Measurements from ENCODE around the gene MAT1A. TPM values are rescaled to one million over a fixed set of nuclear protein-coding genes. Genes with fewer than 3 reads are reported as not detected.
"Not testable (repeated sequence)": the region's sequence is repeated elsewhere in the genome, so short reads cannot be mapped to it uniquely, and the experiment has no call there.

The MAT1A gene
- polyA plus RNA-seq, 1 donor: 0.10 TPM

- Histone ChIP-seq H3K9me3 (ENCODE audit: control insufficient read depth, low read depth, low read length) (peaks cover 3% of the 10 kb centered on the region), H3K4me3 (ENCODE audit: low read length) (no peak overlapping the region), H3K27ac (ENCODE audit: low read length) (no peak overlapping the region), H3K36me3 (ENCODE audit: control insufficient read depth, insufficient read depth, low read length) (no peaks in the 10 kb centered on the region), H3K4me1 (ENCODE audit: control insufficient read depth, insufficient read depth, low read length) (no peaks in the 10 kb centered on the region), H3K27me3 (ENCODE audit: control insufficient read depth, insufficient read depth, low read length) (no peaks in the 10 kb centered on the region)
- DNase-seq: no peak
- 11% methylated on average over 1 of the region's 2 CpGs for WGBS (ENCODE audit: insufficient coverage, low lambda C conversion rate)
Measured at GRCh38 chr10:80319318-80319717, 29.9 kb upstream of the MAT1A start.

- Histone ChIP-seq H3K4me3 (ENCODE audit: low read length) (no peak overlapping the region), H3K9me3 (ENCODE audit: control insufficient read depth, low read depth, low read length) (peaks cover 3% of the 10 kb centered on the region), H3K27ac (ENCODE audit: low read length) (no peak overlapping the region), H3K36me3 (ENCODE audit: control insufficient read depth, insufficient read depth, low read length) (no peaks in the 10 kb centered on the region), H3K27me3 (ENCODE audit: control insufficient read depth, insufficient read depth, low read length) (no peaks in the 10 kb centered on the region), H3K4me1 (ENCODE audit: control insufficient read depth, insufficient read depth, low read length) (no peaks in the 10 kb centered on the region)
- DNase-seq: no peak
Measured at GRCh38 chr10:80318742-80319141, 29.3 kb upstream of the MAT1A start.

GRCh38 chr10:80315391-80315790, 25.9 kb upstream of the MAT1A start:
- no peak overlapping the region for H3K27ac ChIP-seq (ENCODE audit: low read length)
- no peaks in the 10 kb centered on the region for H3K36me3 ChIP-seq (ENCODE audit: control insufficient read depth, insufficient read depth, low read length)
- no peak overlapping the region for H3K4me3 ChIP-seq (ENCODE audit: low read length)
- H3K4me1 ChIP-seq (ENCODE audit: control insufficient read depth, insufficient read depth, low read length): no peaks in the 10 kb centered on the region
- peaks cover 3% of the 10 kb centered on the region for H3K9me3 ChIP-seq (ENCODE audit: control insufficient read depth, low read depth, low read length)
- no peaks in the 10 kb centered on the region for H3K27me3 ChIP-seq (ENCODE audit: control insufficient read depth, insufficient read depth, low read length)
- no CpG with 5 or more reads among the region's 21 CpGs for WGBS (ENCODE audit: insufficient coverage, low lambda C conversion rate)
- no peak for DNase-seq

GRCh38 chr10:80313523-80313922, 24.1 kb upstream of the MAT1A start:
- Histone ChIP-seq H3K27me3 (ENCODE audit: control insufficient read depth, insufficient read depth, low read length) (no peaks in the 10 kb centered on the region), H3K27ac (ENCODE audit: low read length) (no peak overlapping the region), H3K36me3 (ENCODE audit: control insufficient read depth, insufficient read depth, low read length) (no peaks in the 10 kb centered on the region), H3K9me3 (ENCODE audit: control insufficient read depth, low read depth, low read length) (peaks cover 3% of the 10 kb centered on the region), H3K4me1 (ENCODE audit: control insufficient read depth, insufficient read depth, low read length) (no peaks in the 10 kb centered on the region), H3K4me3 (ENCODE audit: low read length) (no peak overlapping the region)
- no CpG with 5 or more reads among the region's 5 CpGs for WGBS (ENCODE audit: insufficient coverage, low lambda C conversion rate)
- no peak for DNase-seq

GRCh38 chr10:80305989-80306388, 16.5 kb upstream of the MAT1A start:
- H3K36me3 ChIP-seq (ENCODE audit: control insufficient read depth, insufficient read depth, low read length); DNase-seq; H3K4me3 ChIP-seq (ENCODE audit: low read length); H3K27ac ChIP-seq (ENCODE audit: low read length); H3K27me3 ChIP-seq (ENCODE audit: control insufficient read depth, insufficient read depth, low read length); H3K4me1 ChIP-seq (ENCODE audit: control insufficient read depth, insufficient read depth, low read length); H3K9me3 ChIP-seq (ENCODE audit: control insufficient read depth, low read depth, low read length): not testable (repeated sequence)
- 100% methylated on average over 1 of the region's 3 CpGs for WGBS (ENCODE audit: insufficient coverage, low lambda C conversion rate)

GRCh38 chr10:80296942-80297341, 7.5 kb upstream of the MAT1A start:
- H3K27ac ChIP-seq (ENCODE audit: low read length): no peak overlapping the region
- no peaks in the 10 kb centered on the region for H3K9me3 ChIP-seq (ENCODE audit: control insufficient read depth, low read depth, low read length)
- 80% methylated on average over 2 of the region's 3 CpGs for WGBS (ENCODE audit: insufficient coverage, low lambda C conversion rate)
- H3K36me3 ChIP-seq (ENCODE audit: control insufficient read depth, insufficient read depth, low read length): no peaks in the 10 kb centered on the region
- no peak overlapping the region for H3K4me3 ChIP-seq (ENCODE audit: low read length)
- DNase-seq: no peak
- H3K4me1 ChIP-seq (ENCODE audit: control insufficient read depth, insufficient read depth, low read length): no peaks in the 10 kb centered on the region
- no peaks in the 10 kb centered on the region for H3K27me3 ChIP-seq (ENCODE audit: control insufficient read depth, insufficient read depth, low read length)

GRCh38 chr10:80292607-80293239, 3.3 kb upstream of the MAT1A start:
- no peak overlapping the region for H3K27ac ChIP-seq (ENCODE audit: low read length)
- H3K36me3 ChIP-seq (ENCODE audit: control insufficient read depth, insufficient read depth, low read length): no peaks in the 10 kb centered on the region
- H3K4me1 ChIP-seq (ENCODE audit: control insufficient read depth, insufficient read depth, low read length): peaks cover 7% of the 10 kb centered on the region
- DNase-seq: no peak
- H3K4me3 ChIP-seq (ENCODE audit: low read length): no peak overlapping the region
- WGBS (ENCODE audit: insufficient coverage, low lambda C conversion rate): no CpG with 5 or more reads among the region's 6 CpGs
- no peaks in the 10 kb centered on the region for H3K9me3 ChIP-seq (ENCODE audit: control insufficient read depth, low read depth, low read length)
- no peaks in the 10 kb centered on the region for H3K27me3 ChIP-seq (ENCODE audit: control insufficient read depth, insufficient read depth, low read length)

- 37% methylated on average over 4 of the region's 4 CpGs for WGBS (ENCODE audit: insufficient coverage, low lambda C conversion rate)
- H3K4me3 ChIP-seq (ENCODE audit: low read length): no peak overlapping the region
- no peaks in the 10 kb centered on the region for H3K36me3 ChIP-seq (ENCODE audit: control insufficient read depth, insufficient read depth, low read length)
- no peak for DNase-seq
- H3K27me3 ChIP-seq (ENCODE audit: control insufficient read depth, insufficient read depth, low read length): no peaks in the 10 kb centered on the region
- H3K27ac ChIP-seq (ENCODE audit: low read length): no peak overlapping the region
- H3K4me1 ChIP-seq (ENCODE audit: control insufficient read depth, insufficient read depth, low read length): peaks cover 7% of the 10 kb centered on the region
- no peaks in the 10 kb centered on the region for H3K9me3 ChIP-seq (ENCODE audit: control insufficient read depth, low read depth, low read length)
Measured at GRCh38 chr10:80290474-80291220, 1.2 kb upstream of the MAT1A start.

GRCh38 chr10:80288849-80289248, 609 bp downstream of the MAT1A start:
- no peak for DNase-seq
- WGBS (ENCODE audit: insufficient coverage, low lambda C conversion rate): no CpG with 5 or more reads among the region's 5 CpGs
- Histone ChIP-seq H3K27me3 (ENCODE audit: control insufficient read depth, insufficient read depth, low read length) (no peaks in the 10 kb centered on the region), H3K27ac (ENCODE audit: low read length) (no peak overlapping the region), H3K36me3 (ENCODE audit: control insufficient read depth, insufficient read depth, low read length) (no peaks in the 10 kb centered on the region), H3K9me3 (ENCODE audit: control insufficient read depth, low read depth, low read length) (no peaks in the 10 kb centered on the region), H3K4me3 (ENCODE audit: low read length) (no peak overlapping the region), H3K4me1 (ENCODE audit: control insufficient read depth, insufficient read depth, low read length) (peaks cover 7% of the 10 kb centered on the region)

- no peaks in the 10 kb centered on the region for H3K27me3 ChIP-seq (ENCODE audit: control insufficient read depth, insufficient read depth, low read length)
- no CpG with 5 or more reads among the region's 1 CpG for WGBS (ENCODE audit: insufficient coverage, low lambda C conversion rate)
- no peak for DNase-seq
- H3K4me1 ChIP-seq (ENCODE audit: control insufficient read depth, insufficient read depth, low read length): peaks cover 5% of the 10 kb centered on the region
- H3K9me3 ChIP-seq (ENCODE audit: control insufficient read depth, low read depth, low read length): no peaks in the 10 kb centered on the region
- H3K36me3 ChIP-seq (ENCODE audit: control insufficient read depth, insufficient read depth, low read length): no peaks in the 10 kb centered on the region
- H3K4me3 ChIP-seq (ENCODE audit: low read length): no peak overlapping the region
- H3K27ac ChIP-seq (ENCODE audit: low read length): no peak overlapping the region
Measured at GRCh38 chr10:80284522-80284921, 4.9 kb downstream of the MAT1A start.

Measured in large intestine (tissue), 3 donors.